Naive thymus-derived CD4-positive, alpha-beta T cell (primary cell): Measurements from ENCODE around the gene ZNF248. TPM values are rescaled to one million over a fixed set of nuclear protein-coding genes. Genes with fewer than 3 reads are reported as not detected.

Experiments
- ATAC-seq: fragments of 150-1000 bp; cut with Tn5 transposase; 2 replicates; pipeline ENCODE4 v1.10.0; 2021; ENCODE audit warnings: mild to moderate bottlenecking, moderate library complexity
- CTCF ChIA-PET: fragments of 350-600 bp; sonication (Branson Sonifier 250); formaldehyde crosslinking; loops from one replicate; lab custom pipeline; 2021; ENCODE audit warnings: antibody characterized with exemption; lab: Charles Lee
- POLR2A ChIA-PET: fragments of 350-600 bp; sonication (Branson Sonifier 250); formaldehyde crosslinking; loops from one replicate; lab custom pipeline; 2021; ENCODE audit warnings: antibody characterized with exemption, inconsistent platforms; lab: Charles Lee
- DNase-seq, 9 donors: peaks; one replicate each; pipeline versions ENCODE4 v3.0.0 to v3.0.0-alpha.2; 2020 to 2022; ENCODE audit warnings: mixed read lengths in 1 of 9
- H3K27ac ChIP-seq: one replicate; pipeline ENCODE4 v1.7.0; 2013; ENCODE audit warnings: mild to moderate bottlenecking, low read depth, low read length, moderate library complexity
- H3K27me3 ChIP-seq, 2 donors: one replicate each; pipeline ENCODE4 v1.7.0; 2013; ENCODE audit warnings: low read length in 2 of 2, mild to moderate bottlenecking in 2 of 2, moderate library complexity in 2 of 2; ENCODE audit not compliant: control insufficient read depth in 2 of 2, insufficient read depth in 2 of 2
- H3K36me3 ChIP-seq, 3 experiments: 1 replicate in 2 of 3; 2 replicates in 1 of 3; pipeline ENCODE4 v1.7.0; 2013; ENCODE audit warnings: low read length in 3 of 3, mild to moderate bottlenecking in 3 of 3, moderate library complexity in 1 of 3; ENCODE audit not compliant: insufficient read depth in 3 of 3, control insufficient read depth in 2 of 3
- H3K4me1 ChIP-seq, 2 donors: one replicate each; pipeline ENCODE4 v1.7.0; 2013; ENCODE audit warnings: low read length in 2 of 2, mild to moderate bottlenecking in 2 of 2, moderate library complexity in 1 of 2; ENCODE audit not compliant: control insufficient read depth in 2 of 2, insufficient read depth in 2 of 2
- H3K4me3 ChIP-seq: 2 replicates; pipeline ENCODE4 v1.7.0; 2013; ENCODE audit warnings: mild to moderate bottlenecking, low read length
- H3K9me3 ChIP-seq, 3 experiments: 1 replicate in 2 of 3; 2 replicates in 1 of 3; pipeline ENCODE4 v1.7.0; 2013; ENCODE audit warnings: low read length in 3 of 3; ENCODE audit not compliant: control insufficient read depth in 2 of 3
- H3K27ac Mint-ChIP-seq, 9 donors: one replicate each; pipeline ENCODE4 v1.8.0; 2020 to 2022; ENCODE audit warnings: mixed read lengths in 9 of 9, mild to moderate bottlenecking in 8 of 9, moderate library complexity in 5 of 9, inconsistent platforms in 2 of 9
- H3K27me3 Mint-ChIP-seq, 5 donors: one replicate each; pipeline ENCODE4 v1.8.0; 2021 to 2022; ENCODE audit warnings: mixed read lengths in 5 of 5, mild to moderate bottlenecking in 1 of 5
- H3K36me3 Mint-ChIP-seq, 5 donors: one replicate each; pipeline ENCODE4 v1.8.0; 2020 to 2022; ENCODE audit warnings: mixed read lengths in 5 of 5, mild to moderate bottlenecking in 3 of 5, inconsistent platforms in 1 of 5
- H3K4me1 Mint-ChIP-seq, 7 donors: one replicate each; pipeline ENCODE4 v1.8.0; 2020 to 2022; ENCODE audit warnings: mixed read lengths in 7 of 7, mild to moderate bottlenecking in 3 of 7, inconsistent platforms in 1 of 7
- H3K4me3 Mint-ChIP-seq, 10 donors: one replicate each; pipeline ENCODE4 v1.8.0; 2020 to 2022; ENCODE audit warnings: mild to moderate bottlenecking in 10 of 10, mixed read lengths in 10 of 10, moderate library complexity in 6 of 10, inconsistent platforms in 2 of 10
- H3K9me3 Mint-ChIP-seq, 11 donors: one replicate each; pipeline ENCODE4 v1.8.0; 2020 to 2022; ENCODE audit warnings: mixed read lengths in 11 of 11, mild to moderate bottlenecking in 4 of 11, inconsistent platforms in 1 of 11, moderate library complexity in 1 of 11
- intact Hi-C, 2 donors: fragments of 100-400 bp; cut with micrococcal nuclease; formaldehyde crosslinking; loops; one replicate each; pipeline ENCODE4 v1.15.1; 2023
- polyA plus RNA-seq, 2 donors: library from polyadenylated mRNA; unstranded; fragments of 300-500 nt; fragmentation: Illumina TruSeq; gene quantifications; one replicate each; pipeline ENCODE4 v1.2.3, GENCODE V29; 2021
- total RNA-seq, 6 experiments: library from RNA in 5 of 6; stranded (reverse) in 5 of 6; gene quantifications; 1 replicate in 5 of 6; 2 replicates in 1 of 6; pipeline ENCODE4 v1.2.3 and lab custom pipeline; 2021 to 2026

Gene ZNF248
- total RNA-seq, result 10 to 100 TPM in 3 of 5 experiments, 1 to 10 TPM in 2; 5.4 to 26.9 (median 11.0) TPM
- 1 to 10 TPM; 4.3 to 6.8 TPM for polyA plus RNA-seq
- total RNA-seq (lab: John Stamatoyannopoulos, UW), result 15.3 reads per million, percentile 45 among the genes with 10 or more reads in this experiment

GRCh38 chr10:37857287-37858211 lies at the start of gene ZNF248:
ZNF248 (minus strand) TSS chr10:37857610; CDS start chr10:37856310, 1,300 bp downstream.
- ChIA-PET CTCF (no interaction called here), POLR2A (interaction anchor here (0.8 to 2.5 kb wide), 4 partner anchors 118 to 153 kb away, joined by 4 to 12 read pairs (median 4); partner anchors contain the start of genes ZNF25 and ZNF33A)
- intact Hi-C loops, result loop anchor here (1.0 to 5.0 kb wide), 5 partner anchors 119 to 545 kb away; partner anchors contain the start of genes ZNF25 (in 2 of the 2), ZNF33A (in 2 of the 2) and ZNF37A (in 2 of the 2)
- Mint-ChIP-seq H3K27me3 (peaks cover 0 to 2% (median 0%) of the 10 kb centered on the region in 5 donors), H3K4me1 (peaks cover 30 to 53% (median 45%) of the 10 kb centered on the region in 7 donors), H3K27ac (peak within 1 kb of the TSS; percentile 86 to 99 (median 98)), H3K9me3 (peaks cover 0 to 4% (median 0%) of the 10 kb centered on the region in 11 donors), H3K36me3 (peaks cover 3 to 20% (median 20%) of the 10 kb centered on the region in 5 donors), H3K4me3 (peak within 1 kb of the TSS; percentile 89 to 98 (median 94))
- Histone ChIP-seq H3K9me3 (no peaks in the 10 kb centered on the region), H3K4me1 (peaks cover 9 to 23% of the 10 kb centered on the region in 2 donors), H3K27me3 (no peaks in the 10 kb centered on the region), H3K4me3 (peak within 1 kb of the TSS; percentile 93), H3K27ac (peak within 1 kb of the TSS; percentile 96), H3K36me3 (no peaks in the 10 kb centered on the region)
- DNase-seq (peak; percentile 91 to 95 (median 94)), ATAC-seq (peak; percentile 98)

GRCh38 chr10:37906382-37906781 lies 49.0 kb upstream of the ZNF248 start:
- Mint-ChIP-seq H3K9me3 (peaks cover 0 to 55% (median 24%) of the 10 kb centered on the region in 11 donors), H3K27me3 (no peaks in the 10 kb centered on the region), H3K27ac (no peak overlapping the region), H3K36me3 (peaks cover 0 to 1% (median 0%) of the 10 kb centered on the region in 5 donors), H3K4me1 (no peaks in the 10 kb centered on the region), H3K4me3 (no peak overlapping the region)
- POLR2A ChIA-PET, result no interaction called here
- H3K27ac ChIP-seq, result no peak overlapping the region
- no peaks in the 10 kb centered on the region for H3K36me3 ChIP-seq
- ATAC-seq, result no peak
- intact Hi-C loops, result no loop called here
- H3K4me1 ChIP-seq, result no peaks in the 10 kb centered on the region
- H3K27me3 ChIP-seq, result no peaks in the 10 kb centered on the region
- DNase-seq, result no peak
- H3K9me3 ChIP-seq, result peaks cover 0 to 4% (median 0%) of the 10 kb centered on the region in 3 experiments
- CTCF ChIA-PET, result no interaction called here
- H3K4me3 ChIP-seq, result no peak overlapping the region

- DNase-seq (no peak), ATAC-seq (no peak)
- CTCF ChIA-PET, result no interaction called here
- Histone ChIP-seq H3K36me3 (no peaks in the 10 kb centered on the region), H3K4me1 (no peaks in the 10 kb centered on the region), H3K4me3 (peak overlapping the region; percentile 3), H3K9me3 (peaks cover 0 to 28% (median 18%) of the 10 kb centered on the region in 3 experiments), H3K27ac (no peak overlapping the region), H3K27me3 (no peaks in the 10 kb centered on the region)
- POLR2A ChIA-PET, result no interaction called here
- Mint-ChIP-seq H3K36me3 (peaks cover 0 to 21% (median 4%) of the 10 kb centered on the region in 5 donors), H3K4me1 (no peaks in the 10 kb centered on the region), H3K27ac (peak overlapping the region in 1 of 9 donors; percentile 14), H3K27me3 (peaks cover 0 to 10% (median 0%) of the 10 kb centered on the region in 5 donors), H3K9me3 (peaks cover 7 to 69% (median 34%) of the 10 kb centered on the region in 11 donors), H3K4me3 (no peak overlapping the region)
- intact Hi-C loops, result no loop called here
Measured at GRCh38 chr10:37896436-37896835, 39.0 kb upstream of the ZNF248 start.

- intact Hi-C loops, result no loop called here
- no peak overlapping the region for H3K27ac Mint-ChIP-seq
- peaks cover 0 to 10% (median 0%) of the 10 kb centered on the region in 5 donors for H3K27me3 Mint-ChIP-seq
- no peaks in the 10 kb centered on the region for H3K36me3 ChIP-seq
- no peaks in the 10 kb centered on the region for H3K4me1 ChIP-seq
- H3K4me1 Mint-ChIP-seq, result no peaks in the 10 kb centered on the region
- no peak overlapping the region for H3K4me3 Mint-ChIP-seq
- ATAC-seq (no peak), DNase-seq (no peak)
- peak overlapping the region; percentile 3 for H3K4me3 ChIP-seq
- H3K36me3 Mint-ChIP-seq, result peaks cover 4 to 28% (median 7%) of the 10 kb centered on the region in 5 donors
- peaks cover 0 to 36% (median 18%) of the 10 kb centered on the region in 3 experiments for H3K9me3 ChIP-seq
- ChIA-PET CTCF (no interaction called here), POLR2A (no interaction called here)
- H3K9me3 Mint-ChIP-seq, result peaks cover 13 to 77% (median 39%) of the 10 kb centered on the region in 11 donors
- no peak overlapping the region for H3K27ac ChIP-seq
- H3K27me3 ChIP-seq, result no peaks in the 10 kb centered on the region
Measured at GRCh38 chr10:37895674-37896073, 38.3 kb upstream of the ZNF248 start.

- Histone ChIP-seq H3K4me3 (no peak overlapping the region), H3K27ac (no peak overlapping the region), H3K27me3 (no peaks in the 10 kb centered on the region), H3K4me1 (no peaks in the 10 kb centered on the region), H3K36me3 (no peaks in the 10 kb centered on the region), H3K9me3 (peaks cover 0 to 2% (median 0%) of the 10 kb centered on the region in 3 experiments)
- Mint-ChIP-seq H3K27ac (no peak overlapping the region), H3K27me3 (peaks cover 0 to 3% (median 0%) of the 10 kb centered on the region in 5 donors), H3K4me1 (no peaks in the 10 kb centered on the region), H3K9me3 (peaks cover 5 to 36% (median 20%) of the 10 kb centered on the region in 11 donors), H3K4me3 (no peak overlapping the region), H3K36me3 (peaks cover 2 to 24% (median 14%) of the 10 kb centered on the region in 5 donors)
- DNase-seq (no peak), ATAC-seq (no peak)
- ChIA-PET POLR2A (no interaction called here), CTCF (interaction anchor here (0.7 kb wide), 1 partner anchor 152 kb away, joined by 3 read pairs; no protein-coding TSS in a partner anchor)
- intact Hi-C loops, result no loop called here
Measured at GRCh38 chr10:37885850-37886249, 28.4 kb upstream of the ZNF248 start.

- POLR2A ChIA-PET, result no interaction called here
- Histone ChIP-seq H3K9me3 (no peaks in the 10 kb centered on the region), H3K4me3 (no peak overlapping the region), H3K36me3 (no peaks in the 10 kb centered on the region), H3K4me1 (no peaks in the 10 kb centered on the region), H3K27ac (no peak overlapping the region), H3K27me3 (no peaks in the 10 kb centered on the region)
- H3K4me3 Mint-ChIP-seq, result no peak overlapping the region
- no peaks in the 10 kb centered on the region for H3K4me1 Mint-ChIP-seq
- intact Hi-C loops, result no loop called here
- ATAC-seq (no peak), DNase-seq (no peak)
- no peak overlapping the region for H3K27ac Mint-ChIP-seq
- no peaks in the 10 kb centered on the region for H3K36me3 Mint-ChIP-seq
- no peaks in the 10 kb centered on the region for H3K27me3 Mint-ChIP-seq
- CTCF ChIA-PET, result no interaction called here
- peaks cover 0 to 15% (median 0%) of the 10 kb centered on the region in 11 donors for H3K9me3 Mint-ChIP-seq
Measured at GRCh38 chr10:37872955-37873354, 15.5 kb upstream of the ZNF248 start.
